ENCODE results near the gene PAX5.

DNA sequence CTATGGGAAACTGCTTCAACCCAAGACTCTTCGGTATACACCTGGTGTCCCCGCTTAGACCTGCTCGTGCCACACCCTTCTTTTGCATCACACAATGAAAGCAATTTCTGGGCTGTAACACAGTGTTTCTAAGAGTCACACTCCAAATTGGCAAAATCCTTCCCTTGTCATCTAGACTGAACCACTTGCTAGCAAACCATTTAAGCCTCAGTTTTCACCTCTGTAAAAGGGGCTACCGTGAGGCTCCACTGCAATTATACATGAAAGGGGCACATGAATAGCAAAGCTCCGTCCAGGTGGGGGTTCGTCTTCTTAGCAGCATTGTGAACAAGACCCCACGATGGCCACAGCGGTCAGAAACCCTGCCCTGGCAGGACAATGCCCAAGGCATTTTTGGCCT lies 166.8 kb downstream of the PAX5 start:
- TF ChIP-seq EP300 (IDR thresholded peaks at IDR 0.05; ENCODE audit: borderline replicate concordance) (no peak), REST (IDR thresholded peaks at IDR 0.05; ENCODE audit: low read depth) (no peak), TAF1 (IDR thresholded peaks at IDR 0.05; ENCODE audit: low read depth) (no peak), USF1 (IDR thresholded peaks at IDR 0.05) (no peak), YY1 (IDR thresholded peaks at IDR 0.05; ENCODE audit: low read depth) (no peak), CEBPB (IDR thresholded peaks at IDR 0.05) (no peak)
